NCI-H2107 treated with DMSO at 0.1 percent for 48 hours (cell line): ENCODE results near the gene ZNF280D.
"Not testable (repeated sequence)": the region's sequence is repeated elsewhere in the genome, so short reads cannot be mapped to it uniquely, and the experiment has no call there.

Experiments
- DNase-seq: peaks from one replicate; lab custom pipeline; 2025; ENCODE audit not compliant: unreplicated experiment; lab: John Stamatoyannopoulos, UW

ZNF280D gene, protein sequence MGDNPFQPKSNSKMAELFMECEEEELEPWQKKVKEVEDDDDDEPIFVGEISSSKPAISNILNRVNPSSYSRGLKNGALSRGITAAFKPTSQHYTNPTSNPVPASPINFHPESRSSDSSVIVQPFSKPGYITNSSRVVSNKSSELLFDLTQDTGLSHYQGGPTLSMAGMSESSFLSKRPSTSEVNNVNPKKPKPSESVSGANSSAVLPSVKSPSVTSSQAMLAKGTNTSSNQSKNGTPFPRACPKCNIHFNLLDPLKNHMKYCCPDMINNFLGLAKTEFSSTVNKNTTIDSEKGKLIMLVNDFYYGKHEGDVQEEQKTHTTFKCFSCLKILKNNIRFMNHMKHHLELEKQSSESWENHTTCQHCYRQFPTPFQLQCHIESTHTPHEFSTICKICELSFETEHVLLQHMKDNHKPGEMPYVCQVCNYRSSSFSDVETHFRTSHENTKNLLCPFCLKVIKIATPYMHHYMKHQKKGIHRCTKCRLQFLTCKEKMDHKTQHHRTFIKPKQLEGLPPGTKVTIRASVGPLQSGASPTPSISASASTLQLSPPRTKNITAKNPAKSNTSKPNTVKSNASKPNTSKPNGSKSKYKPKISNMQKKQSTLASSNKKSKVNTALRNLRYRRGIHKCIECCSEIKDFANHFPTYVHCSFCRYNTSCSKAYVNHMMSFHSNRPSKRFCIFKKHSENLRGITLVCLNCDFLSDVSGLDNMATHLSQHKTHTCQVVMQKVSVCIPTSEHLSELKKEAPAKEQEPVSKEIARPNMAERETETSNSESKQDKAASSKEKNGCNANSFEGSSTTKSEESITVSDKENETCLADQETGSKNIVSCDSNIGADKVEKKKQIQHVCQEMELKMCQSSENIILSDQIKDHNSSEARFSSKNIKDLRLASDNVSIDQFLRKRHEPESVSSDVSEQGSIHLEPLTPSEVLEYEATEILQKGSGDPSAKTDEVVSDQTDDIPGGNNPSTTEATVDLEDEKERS

DNA sequence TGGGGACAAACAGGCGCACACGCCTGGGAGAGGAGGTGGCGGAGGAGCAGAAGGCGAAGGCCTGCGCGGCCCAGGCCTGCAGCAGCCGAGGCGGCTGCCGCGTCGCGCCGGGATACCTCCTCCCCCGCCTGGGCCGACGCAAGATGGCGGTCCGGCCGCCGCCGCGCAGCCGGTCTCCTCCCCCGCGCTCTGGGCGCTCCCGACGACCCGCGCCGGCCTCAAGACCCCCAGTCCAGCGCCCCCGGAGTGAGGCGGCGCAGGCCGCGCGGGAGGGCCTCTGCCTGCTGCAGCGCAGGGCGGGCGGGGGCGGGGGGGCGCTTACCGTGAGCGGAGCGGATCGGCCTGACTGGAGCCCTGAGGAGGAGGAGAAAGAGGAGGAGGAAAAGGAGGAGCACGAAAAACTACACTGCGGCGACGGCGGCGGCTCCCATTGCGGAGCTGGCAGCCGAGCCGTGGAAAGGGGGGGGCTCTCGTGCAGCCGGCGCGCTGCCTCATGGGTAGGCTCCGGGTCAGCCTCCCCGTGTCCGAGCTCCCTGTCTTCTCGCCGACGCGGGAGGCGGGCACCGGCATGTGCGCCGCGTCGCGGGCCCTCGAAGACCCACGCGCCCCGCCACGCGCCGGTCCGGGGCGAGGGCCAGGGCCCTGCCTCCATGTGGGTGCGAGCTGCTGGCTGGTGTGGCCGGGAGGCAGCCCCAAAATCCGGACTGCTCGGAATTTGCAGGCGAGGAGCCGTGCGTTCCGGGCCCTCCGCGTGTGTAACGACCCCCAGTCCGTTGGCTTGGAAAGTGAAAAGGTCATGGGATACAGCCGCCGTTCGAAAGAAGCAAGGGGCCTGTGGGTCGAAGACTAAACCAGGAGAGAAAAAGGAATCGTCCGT is at the start of gene ZNF280D:
ZNF280D (minus strand) TSS at position 374 of the 877 bp plus-strand sequence. CDS start 26,400 bp downstream, outside the sequence.
- DNase-seq = peak; percentile 51

DNA sequence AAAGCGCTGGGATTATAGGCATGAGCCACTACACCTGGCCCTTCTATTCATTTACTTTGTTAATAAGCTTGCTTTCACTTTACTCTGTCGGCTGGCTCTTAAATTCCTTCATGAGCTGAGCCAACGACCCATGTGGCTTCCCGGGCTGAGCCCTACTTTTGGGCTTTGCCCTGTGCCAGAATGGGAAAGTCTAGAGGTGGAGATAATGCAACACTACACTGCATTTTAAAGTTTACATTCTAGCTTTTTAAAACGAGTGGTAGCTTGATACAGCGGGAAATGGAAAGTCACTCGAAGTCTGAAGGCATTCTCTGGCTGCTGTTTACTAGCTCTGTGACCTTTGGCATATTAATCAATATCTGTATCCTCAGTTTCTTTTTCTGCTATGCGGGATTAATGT is 49.0 kb upstream of the ZNF280D start:
- no peak for DNase-seq

DNA sequence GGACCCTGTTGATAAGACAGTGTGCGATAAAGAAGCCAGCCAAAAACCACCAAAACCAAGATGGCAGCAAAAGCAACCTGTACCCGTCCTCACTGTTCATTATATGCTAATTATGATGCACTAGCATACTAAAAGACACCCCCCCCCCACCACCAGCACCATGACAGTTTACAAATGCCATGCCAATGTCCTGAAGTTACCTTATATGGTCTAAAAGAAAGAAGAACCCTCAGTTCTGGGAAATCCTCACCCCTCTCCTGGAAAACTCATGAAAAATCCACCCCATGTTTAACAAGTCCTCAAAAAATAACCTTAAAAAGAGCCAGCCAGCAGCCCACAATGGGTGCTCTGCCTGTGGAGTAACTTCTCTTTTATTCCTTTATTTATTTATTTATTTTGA is 48.4 kb upstream of the ZNF280D start:
- DNase-seq = no peak

DNA sequence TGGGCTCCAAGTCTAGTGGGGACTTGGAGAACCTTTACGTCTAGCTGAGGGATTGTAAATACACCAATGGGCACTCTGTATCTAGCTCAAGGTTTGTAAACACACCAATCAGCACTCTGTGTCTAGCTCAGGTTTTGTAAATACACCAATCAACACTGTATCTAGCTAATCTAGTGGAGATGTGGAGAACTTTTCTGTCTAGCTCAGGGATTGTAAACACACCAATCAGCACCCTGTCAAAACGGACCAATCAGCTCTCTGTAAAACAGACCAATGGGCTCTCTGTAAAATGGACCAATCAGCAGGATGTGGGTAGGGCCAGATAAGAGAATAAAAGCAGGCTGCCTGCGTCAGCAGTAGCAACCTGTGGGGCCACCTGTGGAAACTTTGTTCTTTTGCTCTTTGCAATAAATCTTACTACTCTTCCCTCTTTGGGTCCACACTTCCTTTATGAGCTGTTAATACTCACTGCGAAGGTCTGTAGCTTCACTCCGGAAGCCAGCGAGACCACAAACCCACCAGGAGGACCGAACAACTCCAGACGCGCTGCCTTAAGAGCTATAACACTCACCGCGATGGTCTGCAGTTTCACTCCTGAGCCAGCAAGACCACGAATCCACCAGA is 46.9 kb upstream of the ZNF280D start:
- DNase-seq = not testable (repeated sequence)

DNA sequence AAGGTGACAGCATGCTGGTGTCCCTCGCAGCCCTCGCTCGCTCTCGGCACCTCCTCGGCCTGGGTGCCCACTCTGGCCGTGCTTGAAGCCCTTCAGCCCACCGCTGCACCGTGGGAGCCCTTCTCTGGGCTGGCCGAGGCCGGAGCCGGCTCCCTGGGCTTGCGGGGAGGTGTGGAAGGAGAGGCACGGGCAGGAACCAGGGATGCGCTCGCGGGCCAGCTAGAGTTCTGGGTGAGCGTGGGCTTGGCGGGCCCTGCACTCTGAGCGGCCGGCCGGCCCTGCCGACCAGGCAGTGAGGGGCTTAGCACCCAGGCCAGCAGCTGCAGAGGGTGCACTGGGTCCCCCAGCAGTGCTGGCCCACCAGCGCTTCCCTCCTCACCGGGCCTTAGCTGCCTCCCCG is 46.1 kb upstream of the ZNF280D start:
- not testable (repeated sequence) for DNase-seq

DNA sequence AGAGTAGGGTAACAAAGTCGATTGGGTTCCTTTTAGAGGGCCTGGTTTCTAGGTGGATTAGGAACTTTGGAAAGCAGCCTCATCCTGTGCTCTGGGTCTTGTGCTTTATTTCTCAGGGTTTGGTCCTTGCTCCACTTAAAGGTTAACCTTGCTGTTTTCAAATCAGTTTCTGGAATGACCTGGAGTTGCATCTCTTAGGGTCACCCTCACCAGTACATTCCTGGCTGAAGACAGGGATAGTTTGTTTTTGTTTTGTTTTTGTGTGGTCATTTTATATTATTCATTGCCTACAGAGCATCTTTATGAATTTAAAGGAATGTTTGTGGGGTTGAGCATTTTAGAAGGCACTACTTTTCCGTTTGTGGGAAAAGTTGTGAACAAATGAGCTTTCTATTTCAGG is 45.5 kb upstream of the ZNF280D start:
- DNase-seq = no peak

DNA sequence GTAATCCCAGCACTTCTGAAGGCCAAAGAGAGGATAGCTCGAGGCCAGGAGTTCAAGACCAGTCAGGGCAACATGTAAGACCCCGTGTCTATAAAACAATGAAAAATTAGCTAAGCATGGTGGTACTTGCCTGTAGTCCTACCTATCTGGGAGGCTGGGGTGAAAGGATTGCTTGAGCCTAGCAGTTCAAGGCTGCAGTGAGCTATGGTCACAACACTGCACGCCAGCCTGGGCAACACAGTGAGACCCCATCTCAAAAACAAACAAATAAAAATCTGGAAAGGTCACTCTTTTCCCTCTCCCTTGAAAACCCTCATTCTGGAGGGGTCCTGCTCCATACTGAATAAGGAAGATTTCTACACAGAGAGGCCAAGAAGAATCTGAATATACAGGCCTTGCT is 43.5 kb upstream of the ZNF280D start:
- DNase-seq = no peak

DNA sequence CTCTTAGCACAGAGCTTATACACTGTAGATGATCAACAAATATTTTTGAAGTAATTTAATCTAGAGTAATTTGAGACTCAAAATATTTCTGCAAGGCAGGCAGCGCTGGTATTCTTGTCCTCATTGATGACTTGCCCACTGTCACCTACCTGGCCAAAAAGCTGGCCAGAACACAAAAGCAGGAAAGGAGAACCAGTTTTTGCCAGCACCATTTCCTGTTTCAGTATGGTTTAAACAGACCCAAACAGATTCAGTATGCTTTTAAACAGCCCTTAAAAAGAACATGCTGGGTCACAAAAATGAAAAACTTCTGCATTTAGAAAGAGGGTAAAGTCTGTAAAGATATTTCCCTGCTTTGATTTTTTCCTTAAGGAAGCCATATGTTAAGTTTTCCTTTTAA is 42.3 kb upstream of the ZNF280D start:
- DNase-seq = no peak

DNA sequence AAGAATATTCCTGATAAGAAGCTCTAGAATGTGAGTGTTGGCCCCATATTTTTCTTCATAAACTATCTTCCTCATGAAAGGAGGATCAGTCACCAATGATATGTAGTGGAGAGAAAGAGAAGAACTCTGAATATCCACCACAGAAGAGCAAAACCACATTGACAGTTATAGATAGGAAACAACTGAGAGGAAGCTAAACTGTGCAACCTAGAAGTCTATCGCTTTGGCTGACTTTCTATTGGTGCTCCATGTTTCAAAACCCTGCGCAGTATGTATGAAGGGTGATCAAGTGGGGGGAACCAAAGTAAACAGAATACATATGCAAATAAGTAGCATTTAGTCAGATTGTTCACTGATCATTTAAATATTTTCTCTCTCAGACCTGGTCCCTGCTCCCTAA is 41.0 kb upstream of the ZNF280D start:
- no peak for DNase-seq

DNA sequence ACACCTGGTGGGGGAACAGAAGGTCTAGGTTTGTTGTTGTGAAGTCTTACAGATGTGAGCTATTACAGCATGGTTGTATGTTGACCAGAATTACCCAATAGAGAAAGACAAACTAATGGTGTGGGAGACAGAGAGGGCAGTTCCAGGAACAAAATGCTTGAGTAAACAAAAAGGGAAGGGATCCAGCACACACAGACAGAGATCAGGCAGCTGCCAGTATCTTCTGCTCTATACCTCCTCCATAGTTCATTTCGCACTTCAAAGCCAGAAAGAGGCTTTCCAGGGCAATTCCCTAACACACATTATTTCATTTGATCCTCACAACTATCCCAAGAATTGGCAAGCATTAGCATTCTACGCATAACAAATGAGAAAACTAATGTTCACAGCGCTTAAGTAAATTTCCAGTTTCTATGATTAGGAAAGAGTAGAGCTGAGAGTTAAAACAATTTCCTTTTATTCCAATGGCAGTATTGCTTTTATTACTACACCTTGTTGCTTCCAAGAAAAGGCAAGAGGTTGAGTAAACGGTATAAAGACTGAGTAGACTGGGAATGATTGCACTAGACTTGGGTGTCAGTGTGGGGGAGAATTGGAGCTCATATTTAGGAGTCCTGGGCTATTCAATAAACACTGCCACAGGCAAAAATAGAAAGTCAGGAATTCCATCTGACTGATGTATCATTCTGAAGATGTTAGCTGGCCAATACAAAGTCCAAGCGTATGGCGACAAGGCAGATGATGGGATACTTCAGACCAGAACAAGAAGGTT is 39.7 kb upstream of the ZNF280D start:
- DNase-seq = no peak

DNA sequence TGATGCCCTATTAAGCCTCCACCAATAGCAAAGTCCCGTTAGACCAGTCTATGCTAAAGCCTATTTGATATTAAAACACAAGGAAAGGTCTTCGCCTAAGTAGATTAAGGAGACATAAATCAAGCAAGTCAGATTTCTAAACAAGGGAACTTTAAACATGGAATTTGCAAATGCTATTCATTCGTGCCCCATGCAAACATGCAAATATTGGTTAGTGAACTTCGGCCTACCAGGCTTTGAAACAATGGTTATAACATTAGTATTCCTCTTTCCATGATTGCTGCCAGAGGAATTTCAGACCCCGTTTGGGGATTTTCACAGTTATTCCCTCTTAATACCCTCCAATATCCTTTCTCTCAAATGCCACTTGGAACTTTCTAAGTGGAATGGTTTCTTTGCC is 36.9 kb upstream of the ZNF280D start:
- DNase-seq = no peak

DNA sequence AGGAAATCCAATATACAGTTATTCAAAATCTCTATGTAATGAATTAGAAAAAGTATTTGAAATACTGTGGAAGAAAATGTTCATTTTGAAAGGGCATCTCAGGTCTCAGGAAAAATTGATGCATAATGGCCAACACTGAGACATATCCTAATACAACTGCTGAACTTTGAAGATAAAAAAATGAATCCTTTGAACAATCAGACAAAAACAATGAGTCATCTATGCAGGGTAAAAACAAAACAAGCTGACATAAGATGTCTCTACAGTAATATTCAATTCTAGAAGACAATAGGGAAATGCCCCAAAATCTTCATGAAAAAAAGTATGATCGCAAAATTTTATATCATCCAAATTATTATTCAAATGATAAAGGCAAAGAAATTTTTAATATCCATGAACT is 34.0 kb upstream of the ZNF280D start:
- no peak for DNase-seq

DNA sequence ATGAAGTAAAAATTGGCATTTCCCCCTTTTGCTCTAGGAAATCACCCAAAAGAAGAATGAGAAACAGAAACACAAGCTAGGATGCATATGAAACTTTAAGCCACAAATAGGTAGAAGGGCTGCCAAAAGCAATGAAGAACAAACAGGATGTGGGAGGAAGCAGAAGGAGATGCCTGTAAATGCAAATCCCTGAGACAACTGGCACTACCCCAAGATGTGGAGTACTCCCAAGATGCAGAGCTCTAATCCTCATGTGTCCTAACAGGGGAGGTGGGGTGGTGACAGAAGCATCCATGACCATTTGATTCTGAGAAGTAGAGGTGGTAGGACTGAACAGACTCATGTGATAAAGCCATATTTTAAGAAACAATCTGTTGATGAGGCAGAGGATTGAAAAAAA is 31.9 kb upstream of the ZNF280D start:
- no peak for DNase-seq

DNA sequence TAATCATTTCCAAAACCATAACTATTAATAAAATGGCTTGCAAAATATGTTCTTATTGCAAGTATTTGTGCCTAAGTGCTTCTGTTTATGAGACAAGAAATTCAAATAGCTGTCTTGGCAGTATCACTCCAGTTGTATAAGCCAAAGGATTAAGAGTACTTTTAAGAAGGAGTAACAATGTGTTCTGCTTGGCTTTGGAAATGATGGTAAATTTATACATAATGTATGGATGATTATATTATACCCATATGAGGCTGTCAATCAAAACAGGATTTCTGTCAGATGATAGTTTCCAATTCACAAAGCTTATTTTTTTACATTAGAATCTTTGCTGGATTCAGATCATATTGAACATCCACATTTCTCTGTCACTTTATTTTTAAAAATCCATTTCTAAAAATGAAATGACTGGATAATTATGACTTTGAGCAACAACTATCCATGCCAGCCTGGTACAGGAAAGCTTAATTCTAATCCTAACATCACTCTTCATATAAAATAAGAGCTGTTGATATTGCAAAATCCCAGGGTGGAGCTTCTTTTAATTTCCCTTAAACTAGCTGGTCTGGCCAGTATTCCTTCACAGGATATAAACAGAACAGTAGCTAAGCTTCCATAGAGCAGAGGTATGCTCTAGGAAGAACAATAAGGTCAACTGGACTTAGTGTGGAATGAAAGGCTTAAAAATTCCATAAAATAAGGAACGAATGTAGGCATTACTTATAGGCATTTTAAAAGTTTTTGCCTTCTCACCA is 30.0 kb upstream of the ZNF280D start:
- no peak for DNase-seq

DNA sequence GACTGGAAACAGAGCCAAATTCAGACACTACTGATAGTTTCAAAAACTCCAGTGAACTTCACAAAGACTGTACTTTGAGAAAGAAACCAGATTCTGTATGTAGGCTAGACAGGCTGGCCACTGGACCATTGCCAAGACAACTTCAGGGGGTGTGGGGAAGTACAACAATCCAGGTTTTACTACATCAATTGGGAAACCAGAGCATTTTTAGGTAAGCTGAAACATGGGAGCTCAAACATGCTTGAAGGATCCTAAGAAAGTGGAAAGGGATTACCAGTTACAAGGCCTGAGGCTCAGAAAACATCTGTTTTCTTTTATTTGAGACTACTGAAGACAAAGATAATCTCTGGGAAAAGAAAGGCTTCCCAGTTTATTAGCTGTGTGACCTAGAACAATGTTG is 26.9 kb upstream of the ZNF280D start:
- no peak for DNase-seq

DNA sequence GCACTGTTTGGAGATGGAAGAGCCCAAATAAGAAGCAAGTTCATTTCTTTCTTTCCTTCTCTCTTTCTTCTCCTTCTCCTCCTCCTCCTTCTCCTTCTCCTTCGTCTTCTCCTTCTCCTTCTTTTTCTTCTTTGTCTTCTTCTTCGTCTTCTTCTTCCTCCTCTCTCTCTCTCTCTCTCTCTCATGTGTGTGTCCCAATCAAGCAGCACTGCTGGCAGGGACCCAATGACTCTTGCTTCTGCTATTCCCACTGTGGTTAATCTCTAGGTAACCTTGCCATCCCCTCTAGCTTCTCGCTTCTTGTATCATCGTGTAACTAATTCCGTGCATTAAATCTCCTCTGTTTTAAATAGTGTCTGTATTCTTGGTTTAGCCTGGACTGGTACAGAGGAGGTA is 26.1 kb upstream of the ZNF280D start:
- no peak for DNase-seq

DNA sequence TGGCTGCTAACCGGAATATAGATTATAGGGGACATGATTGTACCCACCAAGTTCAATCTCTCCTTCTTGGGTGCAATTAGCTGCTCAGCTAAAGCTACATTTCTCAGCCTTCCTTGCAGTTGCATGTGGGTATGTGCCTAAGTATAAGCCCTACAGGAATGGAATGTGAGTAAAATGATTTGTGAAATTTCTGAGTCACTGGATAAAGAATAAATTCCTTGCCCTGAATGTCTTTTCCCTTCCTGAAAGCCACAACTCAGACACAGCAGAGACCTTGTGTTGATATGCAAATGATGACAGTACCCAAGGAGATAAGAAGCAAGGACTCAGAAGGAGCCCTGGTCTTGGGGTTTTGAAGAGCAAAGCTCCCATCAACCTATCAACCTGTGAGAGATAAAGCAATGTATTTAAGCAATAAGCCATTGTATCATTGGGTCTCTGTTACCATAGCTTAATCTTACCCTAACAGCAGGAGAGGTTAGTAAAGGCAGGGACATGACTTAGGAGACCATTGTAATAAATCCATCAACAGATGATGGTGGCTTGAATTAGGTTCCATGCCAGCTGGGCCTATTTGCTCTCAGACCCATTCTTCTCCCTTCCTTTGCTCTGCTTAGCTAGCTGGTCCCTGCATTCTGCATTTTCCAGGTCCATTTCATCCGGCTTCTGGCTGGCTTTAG is 25.6 kb upstream of the ZNF280D start:
- no peak for DNase-seq

DNA sequence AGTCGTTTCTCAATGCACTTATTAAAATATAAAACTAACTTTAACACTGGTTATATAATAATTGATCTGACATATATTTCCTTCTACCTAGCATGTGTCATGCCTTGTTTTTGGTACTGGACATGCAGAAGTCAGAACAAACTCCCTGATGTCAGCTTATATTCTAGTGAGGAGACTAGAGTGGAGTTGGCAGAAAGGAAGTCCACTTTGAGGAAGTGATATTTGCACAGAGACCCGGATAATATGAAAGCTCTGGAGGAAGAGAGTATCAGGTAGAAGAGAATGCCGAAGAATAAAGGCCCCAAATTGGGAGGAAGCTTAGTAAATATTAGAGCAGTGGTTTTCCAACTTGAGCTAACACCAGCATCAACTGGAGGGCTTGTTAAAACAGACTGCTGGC is 24.6 kb upstream of the ZNF280D start:
- DNase-seq = no peak
